ENCODE data around the gene MEGF6.

- TF ChIP-seq EZH2 (IDR thresholded peaks at IDR 0.05; ENCODE audit: borderline replicate concordance, low read depth, low read length, severe bottlenecking) (no peak), CTCF (IDR thresholded peaks at IDR 0.05; ENCODE audit: extremely low read depth in 1 of 2, insufficient read depth in 1 of 2, low read depth in 1 of 2, low read length in 2 of 2) (no peak), MAX (IDR thresholded peaks at IDR 0.05; ENCODE audit: insufficient read depth, insufficient read length) (no peak)
Measured at GRCh38 chr1:3490046-3490745, 121.1 kb downstream of the MEGF6 start.

Data from endothelial cell of umbilical vein (primary cell).